HUES64 (cell line): ENCODE data around the gene PODNL1.

Experiments used
- H3K27ac ChIP-seq: 2 replicates; pipeline ENCODE4 v1.7.0; 2013; ENCODE audit warnings: low read depth, low read length, inconsistent platforms
- H3K27me3 ChIP-seq: 2 replicates; pipeline ENCODE4 v1.6.1; 2013; ENCODE audit warnings: mild to moderate bottlenecking, low read length; ENCODE audit not compliant: insufficient read depth
- H3K36me3 ChIP-seq: 2 replicates; pipeline ENCODE4 v1.6.1; 2013; ENCODE audit warnings: mild to moderate bottlenecking, low read length; ENCODE audit not compliant: insufficient read depth
- H3K4me1 ChIP-seq: 2 replicates; pipeline ENCODE4 v1.6.1; 2013; ENCODE audit warnings: mild to moderate bottlenecking, low read length, moderate library complexity; ENCODE audit not compliant: insufficient read depth
- H3K4me3 ChIP-seq: 2 replicates; pipeline ENCODE4 v1.5.1; 2013; ENCODE audit warnings: mild to moderate bottlenecking, low read length, moderate library complexity
- H3K9ac ChIP-seq: 2 replicates; pipeline ENCODE4 v1.6.1; 2013; ENCODE audit warnings: mild to moderate bottlenecking, low read depth, low read length
- H3K9me3 ChIP-seq: 2 replicates; pipeline ENCODE4 v1.6.1; 2013; ENCODE audit warnings: low read depth, low read length; ENCODE audit not compliant: insufficient read depth
- WGBS: fragments of 150-250, 120-280 bp; methylation state at CpG from one replicate; pipeline ENCODE4 v1.1.7; 2013; ENCODE audit warnings: missing lambda C conversion rate; 5-methylcytosine and 5-hydroxymethylcytosine counted together

PODNL1 gene

GRCh38 chr19:13905634-13906520, 32.3 kb downstream of the PODNL1 start, which contains the start of the genes BRME1 and CC2D1A:
BRME1 (minus strand) TSS chr19:13906117; CDS start chr19:13904892, 1,225 bp downstream.
CC2D1A (plus strand) TSS chr19:13906201; CDS start chr19:13906442, 241 bp downstream.
- Histone ChIP-seq H3K27me3 (peaks cover 13% of the 10 kb centered on the region), H3K4me1 (0 out of 2 replicates have a peak, but pooled peaks cover 3% of the 10 kb centered on the region), H3K9ac (peak within 1 kb of the TSS; percentile 76), H3K4me3 (peak within 1 kb of the TSS; percentile 82), H3K27ac (no peak within 1 kb of the TSS), H3K9me3 (no peaks in the 10 kb centered on the region), H3K36me3 (peaks cover 10% of the 10 kb centered on the region)
- 13% methylated on average over 86 of the region's 86 CpGs for WGBS

GRCh38 chr19:13902993-13903555, 35.1 kb downstream of the PODNL1 start:
- Histone ChIP-seq H3K4me3 (no peak overlapping the region), H3K9me3 (no peaks in the 10 kb centered on the region), H3K36me3 (no peaks in the 10 kb centered on the region), H3K9ac (no peak overlapping the region), H3K27ac (no peak overlapping the region), H3K27me3 (peaks cover 13% of the 10 kb centered on the region), H3K4me1 (0 out of 2 replicates have a peak, but pooled peaks cover 3% of the 10 kb centered on the region)
- 87% methylated on average over 4 of the region's 4 CpGs for WGBS

GRCh38 chr19:13899912-13900584, 38.2 kb downstream of the PODNL1 start:
- H3K36me3 ChIP-seq = no peaks in the 10 kb centered on the region
- no peak overlapping the region for H3K9ac ChIP-seq
- WGBS = 80% methylated on average over 5 of the region's 5 CpGs
- peaks cover 5% of the 10 kb centered on the region for H3K27me3 ChIP-seq
- H3K27ac ChIP-seq = no peak overlapping the region
- H3K9me3 ChIP-seq = no peaks in the 10 kb centered on the region
- H3K4me1 ChIP-seq = no peaks in the 10 kb centered on the region
- H3K4me3 ChIP-seq = no peak overlapping the region

- Histone ChIP-seq H3K27ac (no peak overlapping the region), H3K4me1 (no peaks in the 10 kb centered on the region), H3K9me3 (no peaks in the 10 kb centered on the region), H3K27me3 (no peaks in the 10 kb centered on the region), H3K9ac (no peak overlapping the region), H3K36me3 (no peaks in the 10 kb centered on the region), H3K4me3 (no peak overlapping the region)
- 89% methylated on average over 10 of the region's 10 CpGs for WGBS
Observed at GRCh38 chr19:13899393-13899792, 38.8 kb downstream of the PODNL1 start.

GRCh38 chr19:13896227-13896626, 42.0 kb downstream of the PODNL1 start:
- no peaks in the 10 kb centered on the region for H3K27me3 ChIP-seq
- H3K4me3 ChIP-seq = no peak overlapping the region
- H3K36me3 ChIP-seq = no peaks in the 10 kb centered on the region
- no peaks in the 10 kb centered on the region for H3K9me3 ChIP-seq
- WGBS = no CpG with 5 or more reads among the region's 2 CpGs
- no peak overlapping the region for H3K27ac ChIP-seq
- no peaks in the 10 kb centered on the region for H3K4me1 ChIP-seq
- no peak overlapping the region for H3K9ac ChIP-seq

GRCh38 chr19:13894552-13894951, 43.7 kb downstream of the PODNL1 start:
- Histone ChIP-seq H3K27me3 (no peaks in the 10 kb centered on the region), H3K9ac (no peak overlapping the region)

GRCh38 chr19:13892870-13893269, 45.3 kb downstream of the PODNL1 start:
- Histone ChIP-seq H3K36me3 (no peaks in the 10 kb centered on the region), H3K27ac (no peak overlapping the region), H3K4me3 (no peak overlapping the region), H3K27me3 (no peaks in the 10 kb centered on the region), H3K9ac (no peak overlapping the region), H3K9me3 (no peaks in the 10 kb centered on the region), H3K4me1 (no peaks in the 10 kb centered on the region)
- 83% methylated on average over 9 of the region's 9 CpGs for WGBS

More at GRCh38 chr19:13894552-13894951, 43.7 kb downstream of the PODNL1 start:
- H3K27ac ChIP-seq = no peak overlapping the region
- no peaks in the 10 kb centered on the region for H3K9me3 ChIP-seq
- WGBS = 92% methylated on average over 4 of the region's 5 CpGs
- no peaks in the 10 kb centered on the region for H3K36me3 ChIP-seq
- H3K4me3 ChIP-seq = no peak overlapping the region
- H3K4me1 ChIP-seq = no peaks in the 10 kb centered on the region

- H3K27ac ChIP-seq = no peak overlapping the region
- no peak overlapping the region for H3K4me3 ChIP-seq
- no peak overlapping the region for H3K9ac ChIP-seq
- no peaks in the 10 kb centered on the region for H3K4me1 ChIP-seq
- WGBS = 94% methylated on average over 13 of the region's 13 CpGs
- no peaks in the 10 kb centered on the region for H3K9me3 ChIP-seq
- no peaks in the 10 kb centered on the region for H3K27me3 ChIP-seq
- H3K36me3 ChIP-seq = no peaks in the 10 kb centered on the region
Observed at GRCh38 chr19:13890136-13890535, 48.1 kb downstream of the PODNL1 start.

- H3K4me1 ChIP-seq = no peaks in the 10 kb centered on the region
- H3K27me3 ChIP-seq = no peaks in the 10 kb centered on the region
- no peaks in the 10 kb centered on the region for H3K36me3 ChIP-seq
- WGBS = 90% methylated on average over 16 of the region's 16 CpGs
- no peaks in the 10 kb centered on the region for H3K9me3 ChIP-seq
- H3K4me3 ChIP-seq = no peak overlapping the region
- no peak overlapping the region for H3K9ac ChIP-seq
- no peak overlapping the region for H3K27ac ChIP-seq
Observed at GRCh38 chr19:13888281-13888680, 49.9 kb downstream of the PODNL1 start.

- H3K36me3 ChIP-seq = no peaks in the 10 kb centered on the region
- no peaks in the 10 kb centered on the region for H3K27me3 ChIP-seq
- H3K4me1 ChIP-seq = no peaks in the 10 kb centered on the region
- no peaks in the 10 kb centered on the region for H3K9me3 ChIP-seq
- no peak overlapping the region for H3K9ac ChIP-seq
- no peak overlapping the region for H3K4me3 ChIP-seq
- H3K27ac ChIP-seq = no peak overlapping the region
- 88% methylated on average over 5 of the region's 5 CpGs for WGBS
Observed at GRCh38 chr19:13887517-13887916, 50.7 kb downstream of the PODNL1 start.

- H3K9me3 ChIP-seq = no peaks in the 10 kb centered on the region
- H3K4me3 ChIP-seq = no peak overlapping the region
- no peak overlapping the region for H3K27ac ChIP-seq
- 78% methylated on average over 16 of the region's 16 CpGs for WGBS
- H3K4me1 ChIP-seq = no peaks in the 10 kb centered on the region; the same call in 1 of the 2 replicates
- no peaks in the 10 kb centered on the region for H3K36me3 ChIP-seq
- H3K27me3 ChIP-seq = no peaks in the 10 kb centered on the region
- H3K9ac ChIP-seq = no peak overlapping the region
Observed at GRCh38 chr19:13887018-13887436, 51.2 kb downstream of the PODNL1 start.
